C1 segment of cervical spinal cord (tissue), 14 donors: ENCODE measurements around the gene TSKS.

Experiments used
- DNase-seq, 14 donors: peaks; one replicate each; lab custom pipeline; 2025; lab: John Stamatoyannopoulos, UW

The TSKS gene

GRCh38 chr19:49795615-49796014 lies 32.5 kb upstream of the TSKS start:
- no peak for DNase-seq

- no peak for DNase-seq
Measured at GRCh38 chr19:49793561-49793840, 30.4 kb upstream of the TSKS start.

GRCh38 chr19:49792829-49793560 lies 29.9 kb upstream of the TSKS start:
- no peak for DNase-seq

- DNase-seq, result no peak
Measured at GRCh38 chr19:49791776-49792445, 28.8 kb upstream of the TSKS start.

- DNase-seq, result peak in 1 of 14 donors; percentile 30
Measured at GRCh38 chr19:49790866-49791265, 27.8 kb upstream of the TSKS start.

GRCh38 chr19:49788857-49789256 lies 25.8 kb upstream of the TSKS start:
- DNase-seq, result no peak

GRCh38 chr19:49787746-49788145 lies 24.6 kb upstream of the TSKS start:
- no peak for DNase-seq

GRCh38 chr19:49786376-49786820 lies 23.3 kb upstream of the TSKS start:
- no peak for DNase-seq

GRCh38 chr19:49782515-49782914 lies 19.4 kb upstream of the TSKS start:
- DNase-seq, result no peak

GRCh38 chr19:49781394-49781793 lies 18.3 kb upstream of the TSKS start:
- no peak for DNase-seq

- DNase-seq, result no peak
Measured at GRCh38 chr19:49780861-49781260, 17.8 kb upstream of the TSKS start.

GRCh38 chr19:49779731-49780555 lies 16.8 kb upstream of the TSKS start:
- DNase-seq, result no peak

- no peak for DNase-seq
Measured at GRCh38 chr19:49776371-49776764, 13.3 kb upstream of the TSKS start.

GRCh38 chr19:49775742-49776370 lies 12.8 kb upstream of the TSKS start:
- DNase-seq, result no peak

GRCh38 chr19:49774969-49775368 lies 11.9 kb upstream of the TSKS start:
- no peak for DNase-seq

- peak in 1 of 14 donors; percentile 6 for DNase-seq
Measured at GRCh38 chr19:49773663-49774350, 10.7 kb upstream of the TSKS start.

GRCh38 chr19:49772850-49773432 lies 9.8 kb upstream of the TSKS start:
- no peak for DNase-seq

- no peak for DNase-seq
Measured at GRCh38 chr19:49771674-49772139, 8.6 kb upstream of the TSKS start.

GRCh38 chr19:49770529-49770928 lies 7.4 kb upstream of the TSKS start:
- no peak for DNase-seq

GRCh38 chr19:49767967-49768581 lies 5.0 kb upstream of the TSKS start:
- DNase-seq, result no peak

- peak in 2 of 14 donors; percentile 33 to 34 for DNase-seq
Measured at GRCh38 chr19:49767381-49767780, 4.3 kb upstream of the TSKS start.
